Omental fat pad (tissue), 4 donors: ENCODE measurements around the gene SLCO1A2. TPM values are rescaled to one million over a fixed set of nuclear protein-coding genes. Genes with fewer than 3 reads are reported as not detected.

Experiments
- ATAC-seq: fragments of 150-250 bp; one replicate; pipeline ENCODE4 v1.9.1; 2016; ENCODE audit warnings: mild to moderate bottlenecking, moderate library complexity; ENCODE audit not compliant: low FRiP score
- DNase-seq: peaks from one replicate; pipeline ENCODE4 v3.0.0-alpha.2; 2019; ENCODE audit warnings: low spot score
- total RNA-seq, 4 donors: library from RNA; depleted of rRNA; stranded (reverse); fragments of >200 nt; gene quantifications; one replicate each; pipeline ENCODE4 v1.1.0, GENCODE V29; 2016
- TF ChIP-seq, protein P1 (sequence below), 3 donors: fragments of 450-650 bp; IDR thresholded peaks; one replicate each; pipeline ENCODE4 v1.5.1; 2016 to 2017; ENCODE audit warnings: antibody characterized with exemption in 3 of 3, mild to moderate bottlenecking in 3 of 3, moderate library complexity in 2 of 3

Gene SLCO1A2
- total RNA-seq, 4 donors from 2014 or later = not detected

DNA sequence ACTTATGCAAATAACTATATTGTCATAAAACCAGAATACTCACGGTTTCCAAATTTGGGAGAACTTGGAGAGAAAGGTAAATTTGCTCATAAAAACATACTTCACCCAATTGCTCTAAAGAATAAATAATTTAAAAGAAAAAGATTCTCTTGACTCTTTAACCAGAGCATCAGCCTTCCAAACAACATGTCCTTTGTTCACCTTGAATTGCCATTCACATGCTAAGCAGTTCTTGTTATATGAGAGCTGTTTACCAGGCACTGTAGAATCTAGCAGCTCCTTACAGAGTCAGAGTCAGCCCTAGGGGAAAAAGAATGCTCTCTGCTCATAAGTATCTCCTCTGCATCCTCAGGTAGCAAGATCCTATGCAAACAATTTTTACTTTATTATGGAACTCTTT lies 10.2 kb downstream of the SLCO1A2 start:
- ATAC-seq (no peak), DNase-seq (no peak)
- TF ChIP-seq, protein P1, sequence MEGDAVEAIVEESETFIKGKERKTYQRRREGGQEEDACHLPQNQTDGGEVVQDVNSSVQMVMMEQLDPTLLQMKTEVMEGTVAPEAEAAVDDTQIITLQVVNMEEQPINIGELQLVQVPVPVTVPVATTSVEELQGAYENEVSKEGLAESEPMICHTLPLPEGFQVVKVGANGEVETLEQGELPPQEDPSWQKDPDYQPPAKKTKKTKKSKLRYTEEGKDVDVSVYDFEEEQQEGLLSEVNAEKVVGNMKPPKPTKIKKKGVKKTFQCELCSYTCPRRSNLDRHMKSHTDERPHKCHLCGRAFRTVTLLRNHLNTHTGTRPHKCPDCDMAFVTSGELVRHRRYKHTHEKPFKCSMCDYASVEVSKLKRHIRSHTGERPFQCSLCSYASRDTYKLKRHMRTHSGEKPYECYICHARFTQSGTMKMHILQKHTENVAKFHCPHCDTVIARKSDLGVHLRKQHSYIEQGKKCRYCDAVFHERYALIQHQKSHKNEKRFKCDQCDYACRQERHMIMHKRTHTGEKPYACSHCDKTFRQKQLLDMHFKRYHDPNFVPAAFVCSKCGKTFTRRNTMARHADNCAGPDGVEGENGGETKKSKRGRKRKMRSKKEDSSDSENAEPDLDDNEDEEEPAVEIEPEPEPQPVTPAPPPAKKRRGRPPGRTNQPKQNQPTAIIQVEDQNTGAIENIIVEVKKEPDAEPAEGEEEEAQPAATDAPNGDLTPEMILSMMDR (IDR thresholded peaks at IDR 0.05) = no peak

DNA sequence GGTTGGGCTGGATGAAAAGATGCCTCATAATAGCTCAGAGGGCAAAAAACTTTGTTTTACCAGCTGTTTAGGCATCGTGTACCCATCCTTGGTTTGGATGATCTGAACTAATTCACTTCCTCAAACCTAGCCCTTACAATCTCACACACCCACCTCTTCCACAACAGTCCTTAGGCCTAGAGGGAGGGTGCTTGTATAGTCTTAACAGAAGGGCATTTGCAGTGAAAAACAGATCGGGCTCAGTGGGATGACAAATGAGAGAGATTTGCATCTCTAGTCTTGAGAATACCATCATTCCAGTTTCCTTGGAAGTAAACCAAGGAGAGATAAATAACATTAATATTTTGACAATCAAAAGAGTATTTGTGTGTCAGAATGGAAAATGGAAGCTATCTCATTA lies 11.0 kb downstream of the SLCO1A2 start:
- ATAC-seq (no peak), DNase-seq (no peak)
- TF ChIP-seq, protein P1 (IDR thresholded peaks at IDR 0.05) = no peak

DNA sequence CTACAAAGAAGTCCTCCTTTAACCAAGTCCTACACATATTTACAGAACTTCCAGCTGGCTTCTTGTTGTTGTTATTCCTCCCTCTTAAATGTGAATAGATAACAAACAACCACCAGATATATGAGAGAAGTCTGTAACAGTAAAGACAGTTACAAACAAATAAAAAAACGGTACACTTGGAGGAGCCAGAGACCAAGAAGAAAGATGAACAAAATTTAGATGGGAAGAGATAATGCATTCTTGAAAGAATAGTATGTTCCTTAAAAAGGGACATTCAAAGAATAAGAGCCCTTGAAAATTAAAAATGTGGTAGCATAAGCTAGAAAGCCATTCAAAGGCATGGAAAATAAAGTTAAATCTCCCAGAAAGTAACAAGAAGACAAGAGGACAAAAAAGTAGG lies 25.9 kb downstream of the SLCO1A2 start:
- DNase-seq (no peak), ATAC-seq (no peak)
- TF ChIP-seq, protein P1 (IDR thresholded peaks at IDR 0.05) = no peak

DNA sequence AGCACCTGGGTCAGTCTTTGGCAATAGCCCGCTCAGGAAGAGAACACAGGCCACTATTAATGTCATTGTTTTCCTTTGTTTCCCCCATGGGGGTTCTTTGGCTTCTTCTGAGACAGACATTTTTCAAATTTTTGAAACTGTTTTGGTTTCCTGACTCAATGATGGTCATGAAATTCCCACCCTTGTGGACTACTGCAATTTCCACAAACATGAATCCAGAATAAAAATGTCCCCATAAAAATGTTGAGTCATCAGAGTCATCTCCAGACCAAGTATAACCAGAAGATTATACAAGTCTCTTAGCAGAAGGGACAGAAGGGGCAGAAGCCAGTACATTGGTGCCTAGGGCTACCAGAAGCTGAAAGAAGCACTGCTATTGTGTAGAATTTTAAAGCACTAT lies 29.1 kb downstream of the SLCO1A2 start:
- ATAC-seq = no peak
- DNase-seq = no peak
- TF ChIP-seq, protein P1 (IDR thresholded peaks at IDR 0.05) = no peak

DNA sequence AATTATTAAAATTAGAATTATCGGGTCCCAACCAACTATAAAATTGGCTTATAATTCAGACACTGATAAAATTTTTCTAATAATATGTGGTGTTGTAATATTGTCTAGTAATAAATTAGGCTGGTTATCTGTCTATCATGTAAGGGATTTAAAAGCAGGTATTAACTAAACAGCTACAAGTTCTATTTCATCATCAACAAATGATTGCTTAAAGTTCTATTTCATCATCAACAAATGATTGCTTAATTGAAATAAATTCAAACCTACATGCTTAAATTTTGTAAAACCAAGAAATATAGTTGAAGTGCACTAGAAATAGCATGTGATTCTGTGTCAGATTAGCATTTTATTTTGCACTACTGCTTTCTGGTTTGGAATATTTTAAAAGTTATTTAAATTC lies 34.1 kb downstream of the SLCO1A2 start:
- TF ChIP-seq, protein P1 (IDR thresholded peaks at IDR 0.05) = no peak
- no peak for ATAC-seq

DNA sequence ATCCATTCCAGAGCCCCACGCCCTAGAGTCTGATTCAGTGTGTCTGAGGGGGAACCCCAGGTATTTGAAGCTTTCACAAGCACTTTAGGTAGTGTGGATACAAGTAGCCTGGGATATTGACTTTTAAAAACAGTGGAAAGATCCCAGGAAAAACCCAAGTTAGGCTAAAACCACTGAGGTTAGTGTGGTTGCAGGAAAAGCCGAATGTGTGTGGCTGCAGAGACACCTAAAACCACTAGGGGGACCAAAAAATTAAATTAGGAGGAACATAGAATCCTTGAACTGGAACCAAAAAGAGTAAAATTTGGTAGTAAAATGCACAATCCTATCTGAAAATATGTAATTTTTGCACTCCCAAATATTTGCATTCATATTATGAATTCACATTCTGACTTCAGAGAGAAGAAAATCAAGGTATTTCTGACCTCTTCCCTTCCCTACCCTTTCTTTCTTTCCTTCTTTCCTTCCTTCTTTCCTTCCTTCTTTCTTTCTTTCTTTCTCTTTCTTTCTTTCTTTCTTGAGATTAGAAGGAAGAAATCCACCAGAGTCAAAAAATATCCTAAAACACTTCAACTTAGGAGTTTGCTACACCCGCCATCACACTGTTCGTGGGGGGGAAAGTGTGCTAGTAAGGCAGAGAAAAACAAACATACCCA lies 37.8 kb downstream of the SLCO1A2 start:
- ATAC-seq (no peak), DNase-seq (no peak)
- TF ChIP-seq, protein P1 (IDR thresholded peaks at IDR 0.05) = no peak

More for the DNA sequence above, 34.1 kb downstream of the SLCO1A2 start:
- no peak for DNase-seq

DNA sequence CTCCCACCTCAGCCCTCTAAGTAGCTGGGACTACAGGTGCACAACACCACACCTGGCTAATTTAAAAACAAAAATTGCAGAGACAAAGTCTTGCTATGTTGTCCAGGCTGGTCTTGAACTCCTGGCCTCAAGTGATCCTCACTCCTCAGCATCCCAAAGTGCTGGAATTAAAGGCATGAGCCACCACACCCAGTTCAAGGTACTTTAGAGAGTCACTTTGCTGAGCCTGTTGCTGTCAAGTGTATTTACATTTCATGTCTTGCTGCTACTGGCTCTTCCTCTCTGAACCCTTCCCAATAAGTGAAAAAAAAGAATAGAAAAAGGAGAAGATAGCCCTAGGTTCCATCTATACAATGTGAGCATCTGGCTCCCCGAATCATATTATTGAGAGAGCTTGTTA lies 38.4 kb downstream of the SLCO1A2 start:
- TF ChIP-seq, protein P1 (IDR thresholded peaks at IDR 0.05) = no peak
- no peak for DNase-seq
- no peak for ATAC-seq
